Stimulated activated CD8-positive, alpha-beta memory T cell treated with anti-CD3 and anti-CD28 coated beads, Interleukin-2, amount 100 ng/mL, for 1 hour (primary cell): ENCODE measurements around the gene TRMT61B.

ENCODE experiments used
- DNase-seq, 2 donors: peaks; one replicate each; pipeline ENCODE4 v3.0.0-alpha.2; 2020; ENCODE audit warnings: low read depth in 2 of 2

The TRMT61B gene

DNA sequence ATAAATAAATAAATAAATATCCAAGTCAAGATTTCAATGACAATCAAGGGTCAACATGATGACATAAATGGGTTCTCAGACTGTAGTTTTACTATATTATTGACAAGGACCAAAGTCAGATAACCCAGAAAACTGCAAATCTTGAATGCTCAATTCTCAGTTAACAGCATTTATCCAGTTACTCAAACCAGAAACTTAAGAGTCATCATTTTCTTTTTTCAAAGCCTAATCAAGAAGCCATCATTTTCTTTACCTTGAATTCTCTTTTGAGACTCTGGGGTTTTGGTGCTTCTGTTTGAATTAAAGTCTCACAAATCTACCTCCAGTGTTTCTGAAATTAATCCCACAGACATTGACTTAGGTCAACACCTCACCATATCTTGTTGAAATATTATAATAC lies 14.1 kb downstream of the TRMT61B start:
- DNase-seq = no peak

DNA sequence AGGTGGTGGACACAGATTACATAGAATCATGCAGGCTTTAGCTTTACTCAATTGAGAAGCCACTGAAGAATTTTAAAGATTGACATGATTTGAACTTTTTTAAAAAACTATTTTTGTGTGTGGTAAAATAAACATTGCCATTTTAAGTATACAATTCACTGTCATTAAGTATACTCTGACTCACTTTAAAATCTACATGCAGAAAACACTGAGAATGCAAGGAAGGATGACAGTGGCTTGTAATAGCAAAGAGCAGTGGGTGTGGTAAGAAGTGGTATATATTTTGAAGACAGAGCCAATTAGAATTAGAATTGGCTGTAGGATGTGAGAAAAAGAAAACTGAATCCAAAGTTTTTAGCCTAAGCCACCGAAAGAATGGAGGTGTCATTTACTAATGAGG lies 14.9 kb downstream of the TRMT61B start:
- DNase-seq = no peak

DNA sequence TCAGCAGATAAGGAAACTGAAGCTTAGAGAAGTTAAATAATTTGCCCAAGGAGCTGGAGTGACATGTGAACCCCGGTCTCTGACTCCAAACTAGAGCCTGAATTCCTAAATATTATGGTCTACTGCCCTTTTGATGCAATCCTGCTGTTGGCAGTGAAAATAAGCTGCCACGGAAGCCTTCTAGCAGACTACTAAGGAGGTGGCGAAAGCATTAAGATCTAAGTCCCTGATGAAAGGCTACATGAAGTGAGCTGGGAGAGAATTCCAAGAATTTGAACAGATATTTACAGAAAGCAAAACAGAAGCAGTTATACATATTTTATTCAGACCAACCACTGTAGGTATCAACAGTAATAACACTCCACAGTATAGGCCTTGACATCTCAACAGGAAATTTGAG lies 28.1 kb downstream of the TRMT61B start:
- no peak for DNase-seq

DNA sequence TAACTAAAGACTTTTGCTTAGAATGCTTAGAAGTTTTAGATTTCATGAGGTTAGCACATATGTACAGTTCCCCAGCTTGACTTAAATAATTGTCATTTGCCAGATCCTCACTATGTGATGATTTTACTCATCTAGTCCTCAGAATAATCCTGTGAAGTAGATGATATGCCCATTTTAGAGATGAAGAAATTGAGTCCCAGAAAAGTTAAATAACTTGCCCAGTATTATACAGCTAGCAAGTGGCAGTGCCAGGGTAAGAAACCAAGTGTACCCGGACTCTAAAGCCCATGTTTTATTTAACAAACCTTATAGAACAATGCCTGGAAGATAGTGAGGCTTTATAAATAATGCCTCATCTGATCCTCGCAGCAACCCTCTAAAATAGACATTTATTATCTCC lies 31.1 kb downstream of the TRMT61B start:
- no peak for DNase-seq

DNA sequence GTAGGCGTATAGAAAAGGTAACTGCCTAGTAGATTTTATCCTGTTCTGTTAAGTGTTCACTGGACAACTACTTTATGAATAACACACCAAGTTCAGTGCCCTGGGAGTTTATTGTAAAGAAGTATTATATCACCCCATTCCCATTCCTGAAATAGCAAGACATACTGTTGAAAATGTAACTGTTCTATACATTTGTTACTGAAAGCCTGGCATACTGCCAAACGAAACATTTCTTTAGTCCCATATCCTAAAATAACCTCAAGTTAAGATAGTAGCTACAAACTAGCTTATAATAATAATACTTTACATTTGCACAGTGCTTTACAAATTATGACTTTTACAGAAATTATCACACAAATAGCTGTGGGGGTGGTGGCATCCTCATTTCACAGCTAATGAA lies 34.3 kb downstream of the TRMT61B start:
- no peak for DNase-seq

DNA sequence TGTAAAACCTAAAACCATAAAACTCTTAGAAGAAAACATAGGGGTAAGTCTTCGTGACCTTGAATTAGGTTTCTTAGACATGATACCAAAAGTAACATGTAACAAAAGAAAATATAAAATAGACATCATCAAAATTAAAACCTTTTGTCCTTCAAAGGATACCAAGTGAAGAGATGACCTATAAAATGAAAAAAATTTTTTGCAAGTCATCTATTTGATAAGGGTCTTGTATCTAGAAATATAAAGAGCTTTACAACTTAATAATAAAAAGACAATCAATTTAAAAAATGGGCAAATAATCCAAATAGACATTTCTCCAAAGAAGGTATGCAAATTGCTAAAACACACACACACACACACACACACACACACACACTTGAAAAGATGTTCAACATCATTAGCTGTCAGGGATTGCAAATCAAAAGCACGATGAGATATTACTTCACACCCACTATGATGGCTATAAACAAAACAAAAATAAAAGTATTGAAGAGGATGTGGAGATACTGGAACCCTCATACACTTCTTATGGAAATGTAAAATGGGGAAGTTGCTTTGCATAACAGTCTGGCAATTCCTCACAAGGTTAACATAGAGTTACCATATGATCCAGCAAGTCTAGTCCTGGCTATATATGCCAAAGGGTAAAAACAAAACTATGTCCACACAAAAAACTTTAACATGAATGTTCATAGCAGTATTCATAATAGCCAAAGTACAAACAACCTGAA lies 36.2 kb downstream of the TRMT61B start:
- DNase-seq = no peak

DNA sequence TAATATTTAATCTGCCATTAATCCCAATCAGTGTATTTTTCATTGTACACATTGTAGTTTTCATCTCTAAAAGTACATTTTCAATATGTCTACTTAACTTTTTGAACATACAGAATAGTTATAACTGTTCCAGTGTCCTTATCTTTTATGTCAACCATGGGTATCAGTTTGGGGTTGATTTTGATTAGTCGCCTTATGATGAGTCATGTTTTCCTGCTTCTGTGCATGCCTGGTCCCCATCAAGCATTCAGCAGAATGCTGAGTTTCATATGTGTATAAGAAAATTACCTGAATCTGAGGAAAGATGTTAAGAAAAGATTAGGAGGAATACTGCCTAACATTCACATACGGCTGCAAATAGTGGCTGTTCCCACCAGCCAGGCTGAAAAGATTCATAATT lies 41.7 kb downstream of the TRMT61B start:
- no peak for DNase-seq

DNA sequence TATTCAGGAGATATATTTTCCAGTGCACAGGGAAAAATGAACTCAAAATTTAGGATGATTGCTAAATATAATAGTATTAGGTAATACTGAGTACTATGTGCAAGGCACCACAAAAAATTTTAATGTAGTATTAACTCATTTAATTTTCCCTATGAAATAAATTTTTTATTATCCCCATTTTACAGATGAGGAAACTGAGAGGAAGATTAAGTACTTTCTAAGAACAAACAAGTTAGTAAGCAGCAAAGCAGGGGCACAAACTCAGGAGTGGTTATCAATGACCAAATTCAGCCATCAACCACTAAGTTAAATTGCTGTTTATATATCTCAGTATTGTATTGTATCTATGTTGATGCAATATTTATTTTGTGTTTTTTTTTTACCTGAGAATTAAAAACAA lies 45.2 kb downstream of the TRMT61B start:
- DNase-seq = no peak

DNA sequence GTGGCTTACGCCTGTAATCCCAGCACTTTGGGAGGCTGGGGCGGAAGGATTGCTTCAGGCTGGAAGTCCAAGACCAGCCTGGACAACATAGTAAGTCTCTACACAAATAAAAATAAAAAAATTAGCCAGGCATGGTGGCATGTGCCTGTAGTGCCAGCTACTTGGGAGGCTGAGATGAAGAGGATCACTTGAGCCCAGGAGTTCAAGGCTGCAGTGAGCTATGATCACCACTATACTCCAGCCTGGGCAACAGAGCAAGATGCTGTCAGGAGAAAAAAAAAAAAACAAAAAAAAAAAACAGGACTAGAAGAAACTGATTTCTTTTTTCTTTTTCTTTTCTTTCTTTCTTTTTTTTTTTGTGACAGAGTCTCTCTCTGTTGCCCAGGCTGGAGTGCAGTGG lies 45.9 kb downstream of the TRMT61B start:
- no peak for DNase-seq

DNA sequence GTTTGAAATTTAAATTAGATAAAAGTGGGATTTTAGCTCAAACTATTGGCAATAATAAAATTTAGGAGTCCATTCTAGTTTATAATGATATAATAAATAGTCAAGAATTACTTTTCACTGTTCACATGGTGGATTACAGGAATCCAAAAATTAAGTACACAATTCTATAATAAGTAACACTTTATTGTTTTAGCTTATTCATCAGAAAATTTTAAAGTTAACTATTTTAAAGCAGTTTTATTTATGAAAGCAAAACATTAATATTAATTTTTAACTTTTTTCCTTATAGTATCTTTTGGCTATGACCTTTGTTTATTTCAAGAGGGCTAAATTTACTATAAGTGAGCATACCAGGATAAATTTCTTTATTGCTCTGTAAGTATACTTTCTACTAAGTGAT lies 48.1 kb downstream of the TRMT61B start:
- no peak for DNase-seq

DNA sequence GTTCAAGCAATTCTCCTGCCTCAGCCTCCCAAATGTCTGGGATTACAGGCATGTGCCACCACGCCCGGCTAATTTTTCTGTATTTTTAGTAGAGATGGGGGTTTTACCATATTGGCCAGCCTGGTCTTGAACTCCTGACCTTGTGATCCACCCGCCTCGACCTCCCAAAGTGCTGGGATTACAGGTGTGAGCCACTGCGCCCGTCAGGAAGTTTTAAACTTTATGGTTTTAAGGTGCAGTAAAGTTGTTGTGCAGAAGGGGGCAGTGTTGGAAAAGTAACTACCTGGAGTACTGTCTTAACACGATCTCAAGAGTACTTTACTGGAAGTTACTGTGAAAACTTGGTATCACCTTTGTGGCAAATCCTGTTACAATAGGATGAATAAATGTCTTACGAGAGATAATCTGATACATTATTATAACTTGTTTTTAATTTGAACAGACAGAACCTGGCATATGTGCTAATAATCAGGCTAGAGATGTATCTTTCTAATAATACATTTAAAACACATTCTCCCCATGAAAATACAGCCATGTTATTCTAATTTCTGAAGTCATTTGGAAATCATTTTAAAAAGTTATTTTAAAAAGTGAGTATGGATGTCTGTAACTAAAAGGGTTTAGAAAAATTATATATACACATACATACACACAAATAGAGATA lies 48.7 kb downstream of the TRMT61B start:
- peak; percentile 28 to 33 for DNase-seq

DNA sequence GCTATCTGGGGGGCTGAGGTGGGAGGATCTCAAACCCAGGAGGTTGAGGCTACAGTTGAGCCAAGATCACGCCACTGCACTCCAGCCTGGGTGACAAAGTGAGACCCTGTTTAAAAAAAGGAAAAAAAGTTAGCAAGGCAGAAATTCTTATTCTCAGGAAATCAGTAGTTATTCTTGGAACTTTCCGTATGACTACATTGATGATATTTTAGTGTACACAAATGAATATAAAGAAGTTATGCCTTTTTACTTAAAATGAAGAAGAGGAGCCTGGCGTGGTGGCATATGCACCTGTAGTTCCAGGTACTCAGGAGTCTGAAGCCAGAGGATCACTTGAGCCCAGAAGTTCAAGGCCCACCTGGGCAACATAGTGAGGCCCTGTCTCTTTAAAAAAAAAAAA lies 52.1 kb downstream of the TRMT61B start:
- DNase-seq = no peak

DNA sequence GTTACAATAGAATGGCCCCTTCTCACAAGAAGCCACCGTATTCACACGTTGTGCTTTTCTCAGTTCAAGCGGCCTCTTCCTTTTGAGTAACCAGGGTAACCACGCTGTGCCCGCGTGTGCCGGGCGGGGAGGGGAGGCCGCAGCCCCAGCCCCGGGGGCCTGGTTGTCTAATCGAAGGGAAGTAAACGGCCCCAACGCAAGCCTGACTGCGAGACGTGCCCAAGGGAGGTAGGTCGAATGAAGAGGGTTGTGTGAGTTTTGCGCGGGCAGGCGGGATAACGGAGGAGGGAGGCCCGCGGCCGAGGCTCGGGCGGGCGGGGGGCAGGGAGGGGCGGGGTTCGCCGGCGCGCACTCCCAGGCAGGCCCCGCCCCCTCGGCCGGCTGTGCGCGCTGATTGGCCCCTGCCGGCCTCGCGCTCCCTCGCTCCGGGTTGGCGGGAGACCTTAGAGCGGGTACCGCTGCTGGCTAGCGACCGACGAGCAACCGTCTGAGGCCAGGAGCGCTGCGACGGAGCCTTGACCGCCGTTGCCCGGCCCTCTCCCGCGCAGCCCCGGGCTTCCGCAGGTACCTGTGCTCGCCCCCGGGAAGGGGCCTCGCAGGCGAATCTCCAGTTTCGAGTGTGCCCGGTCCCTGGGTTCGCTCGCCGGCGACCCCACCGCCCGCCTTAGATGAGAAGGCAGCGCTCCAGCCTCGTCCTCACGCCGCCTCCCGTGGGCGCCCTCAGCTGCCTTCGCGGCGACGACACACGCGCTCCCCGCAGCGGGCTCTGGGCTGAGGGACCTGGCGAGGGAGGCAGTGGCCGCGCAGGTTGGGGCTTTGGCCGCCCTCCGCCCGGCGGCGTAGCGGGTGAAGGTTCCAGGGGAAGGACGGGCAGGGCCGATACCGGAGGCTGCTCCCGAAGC lies 59.5 kb downstream of the TRMT61B start, which contains the start of gene SPDYA:
Gene SPDYA (plus strand): TSS at position 451 of the 902 bp plus-strand sequence. CDS start 5,181 bp downstream, outside the sequence.
- peak; percentile 56 to 61 for DNase-seq

DNA sequence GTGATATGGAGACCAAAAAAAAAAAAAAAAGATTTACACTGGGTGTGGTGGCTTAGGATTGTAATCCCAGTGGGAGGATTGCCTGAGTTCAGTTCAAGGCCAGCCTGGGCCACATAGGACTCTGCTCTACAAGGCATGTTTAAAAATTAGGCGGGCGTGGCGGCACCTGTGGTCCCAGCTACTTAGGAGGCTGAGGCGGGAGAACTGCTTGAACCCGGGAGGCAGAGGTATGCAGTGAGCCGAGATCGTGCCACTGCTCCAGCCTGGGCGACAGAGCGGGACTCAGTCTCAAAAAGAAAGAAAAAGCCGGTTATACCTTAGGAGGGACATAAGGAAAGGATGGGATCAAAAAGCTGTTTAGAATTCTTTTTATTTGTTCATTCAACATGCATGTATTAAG lies 60.2 kb downstream of the TRMT61B start:
- no peak for DNase-seq

DNA sequence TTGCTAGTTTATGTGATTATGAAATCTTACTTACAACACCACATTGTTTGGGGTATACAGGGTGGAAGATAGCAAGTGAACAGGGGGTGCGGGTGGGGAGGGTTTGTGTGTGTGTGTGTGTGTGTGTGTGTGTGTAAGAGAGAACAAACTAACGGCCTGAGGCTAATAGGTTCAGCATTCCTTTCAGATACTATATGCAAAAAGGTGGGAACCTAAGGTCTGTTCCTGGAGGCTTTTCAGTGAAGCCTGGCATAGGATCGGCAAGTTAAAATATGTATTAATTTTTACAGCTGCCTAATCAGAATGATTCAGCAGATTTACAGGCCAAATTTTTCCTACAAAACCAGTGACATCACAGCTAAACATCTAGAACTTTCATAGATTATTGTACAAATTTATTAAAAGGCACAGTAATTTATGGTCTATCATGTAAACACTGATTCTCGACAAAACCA lies 67.1 kb downstream of the TRMT61B start:
- no peak for DNase-seq

DNA sequence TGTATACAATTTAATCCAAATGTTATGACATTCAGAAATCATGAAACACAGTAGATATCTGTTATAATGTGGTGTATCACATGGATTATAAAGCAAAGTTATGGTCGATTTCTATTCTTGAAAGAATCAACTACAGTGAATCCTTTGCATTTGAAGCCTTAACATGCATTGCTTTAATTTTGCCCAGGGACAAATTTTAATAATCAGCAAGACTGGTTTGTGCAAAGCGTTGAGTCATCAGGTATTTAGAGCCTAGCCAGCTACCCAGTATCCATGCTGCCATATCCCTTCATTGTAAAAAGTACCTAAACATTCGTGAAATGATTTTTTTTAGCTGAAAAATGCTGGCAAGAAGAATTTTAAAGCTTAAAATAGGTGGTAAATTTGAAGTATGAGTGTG lies 68.4 kb downstream of the TRMT61B start:
- no peak for DNase-seq
